Peyer's patch (tissue), 4 donors: ENCODE results near the gene ZKSCAN7. TPM values are rescaled to one million over a fixed set of nuclear protein-coding genes. Genes with fewer than 3 reads are reported as not detected.

Experiments
- DNase-seq, 3 donors: peaks; one replicate each; pipeline ENCODE4 v3.0.0-alpha.2; 2017 to 2019
- H3K27ac ChIP-seq, 4 donors: fragments of 200-600 bp; sonication (generic); one replicate each; pipeline ENCODE4 v1.5.1; 2016 to 2019
- H3K27me3 ChIP-seq, 2 donors: fragments of 200-600 bp; sonication (generic); one replicate each; pipeline ENCODE4 v1.5.1; 2019
- H3K36me3 ChIP-seq, 3 donors: fragments of 200-600 bp; sonication (generic); one replicate each; pipeline ENCODE4 v1.5.1; 2016 to 2019
- H3K4me1 ChIP-seq, 4 donors: fragments of 200-600 bp; sonication (generic); one replicate each; pipeline ENCODE4 v1.5.1; 2016 to 2019
- H3K4me3 ChIP-seq, 4 donors: fragments of 200-600 bp; sonication (generic); 1 replicate in 3 of 4; 2 replicates in 1 of 4; pipeline ENCODE4 v1.5.1; 2016 to 2019; ENCODE audit warnings: mild to moderate bottlenecking in 1 of 4
- H3K9me3 ChIP-seq, 4 donors: fragments of 200-600 bp; sonication (generic); one replicate each; pipeline ENCODE4 v1.5.1; 2016 to 2019; ENCODE audit warnings: mild to moderate bottlenecking in 1 of 4
- POLR2A ChIP-seq, 2 donors: fragments of 450-650 bp; IDR thresholded peaks; one replicate each; pipeline ENCODE4 v1.5.1; 2017; ENCODE audit warnings: antibody characterized with exemption in 2 of 2, mild to moderate bottlenecking in 2 of 2, moderate library complexity in 2 of 2
- total RNA-seq, 4 donors: library from RNA; depleted of rRNA; stranded (reverse); fragments of >200 nt; gene quantifications; one replicate each; pipeline ENCODE4 v1.1.0, GENCODE V29; 2016
- TF ChIP-seq, protein P1 (sequence below), 6 experiments: fragments of 450-650 bp in 4 of 6; fragments of 200-600 bp in 2 of 6; sonication (generic) in 1 of 6; IDR thresholded peaks; one replicate each; pipeline ENCODE4 v1.5.1; 2017 to 2019; ENCODE audit warnings: antibody characterized with exemption in 6 of 6, mild to moderate bottlenecking in 3 of 6, moderate library complexity in 1 of 6

ZKSCAN7 gene
- total RNA-seq, 4 donors from 2014 or later, result 3.2 to 5.8 (median 4.1) TPM

DNA sequence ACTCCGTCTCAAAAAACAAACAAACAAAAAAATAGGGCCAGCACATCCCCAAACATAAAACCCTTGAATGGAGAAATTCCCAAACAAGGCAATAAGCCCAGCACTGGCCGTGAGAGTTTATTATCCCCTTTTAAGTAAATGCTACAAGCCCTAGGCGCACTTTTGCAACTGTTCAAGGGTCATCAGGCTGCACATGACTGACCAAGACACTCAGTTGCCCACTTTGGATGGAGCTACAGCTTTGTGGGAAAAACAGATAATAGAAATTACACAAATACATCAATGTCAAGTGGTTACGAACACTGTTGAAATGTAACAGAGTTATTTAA, 43.8 kb upstream of the ZKSCAN7 start:
- peaks cover 0 to 21% (median 0%) of the 10 kb centered on the region in 4 donors for H3K4me1 ChIP-seq
- DNase-seq, result no peak

DNA sequence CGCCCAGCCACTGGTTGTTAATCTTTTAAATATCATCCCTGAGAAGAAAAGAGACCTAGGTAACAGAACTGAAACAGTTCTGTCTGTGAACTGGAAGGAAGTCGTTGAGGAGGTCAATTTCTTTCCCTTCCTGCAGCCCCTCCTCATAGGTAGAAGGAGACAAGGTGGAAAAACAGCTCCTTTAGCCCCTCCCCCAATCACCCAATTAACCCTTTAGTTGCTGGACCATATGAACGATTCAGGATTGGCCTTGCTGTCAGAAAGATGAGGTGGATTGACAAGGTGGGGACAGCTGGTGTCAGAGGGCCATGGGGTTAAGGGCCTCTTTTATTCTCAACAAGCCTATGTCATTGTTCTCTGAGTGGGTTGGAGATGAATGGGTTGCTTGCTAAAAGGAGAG, 41.5 kb upstream of the ZKSCAN7 start:
- H3K9me3 ChIP-seq, result no peaks in the 10 kb centered on the region
- H3K27ac ChIP-seq, result no peak overlapping the region
- H3K27me3 ChIP-seq, result no peaks in the 10 kb centered on the region
- TF ChIP-seq POLR2A (IDR thresholded peaks at IDR 0.05), result no peak
- TF ChIP-seq, protein P1, sequence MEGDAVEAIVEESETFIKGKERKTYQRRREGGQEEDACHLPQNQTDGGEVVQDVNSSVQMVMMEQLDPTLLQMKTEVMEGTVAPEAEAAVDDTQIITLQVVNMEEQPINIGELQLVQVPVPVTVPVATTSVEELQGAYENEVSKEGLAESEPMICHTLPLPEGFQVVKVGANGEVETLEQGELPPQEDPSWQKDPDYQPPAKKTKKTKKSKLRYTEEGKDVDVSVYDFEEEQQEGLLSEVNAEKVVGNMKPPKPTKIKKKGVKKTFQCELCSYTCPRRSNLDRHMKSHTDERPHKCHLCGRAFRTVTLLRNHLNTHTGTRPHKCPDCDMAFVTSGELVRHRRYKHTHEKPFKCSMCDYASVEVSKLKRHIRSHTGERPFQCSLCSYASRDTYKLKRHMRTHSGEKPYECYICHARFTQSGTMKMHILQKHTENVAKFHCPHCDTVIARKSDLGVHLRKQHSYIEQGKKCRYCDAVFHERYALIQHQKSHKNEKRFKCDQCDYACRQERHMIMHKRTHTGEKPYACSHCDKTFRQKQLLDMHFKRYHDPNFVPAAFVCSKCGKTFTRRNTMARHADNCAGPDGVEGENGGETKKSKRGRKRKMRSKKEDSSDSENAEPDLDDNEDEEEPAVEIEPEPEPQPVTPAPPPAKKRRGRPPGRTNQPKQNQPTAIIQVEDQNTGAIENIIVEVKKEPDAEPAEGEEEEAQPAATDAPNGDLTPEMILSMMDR (IDR thresholded peaks at IDR 0.05), result no peak
- H3K4me3 ChIP-seq, result no peak overlapping the region
- no peaks in the 10 kb centered on the region for H3K36me3 ChIP-seq
- DNase-seq, result no peak
- peaks cover 0 to 20% (median 0%) of the 10 kb centered on the region in 4 donors for H3K4me1 ChIP-seq

More for the DNA sequence above, 43.8 kb upstream of the ZKSCAN7 start:
- Histone ChIP-seq H3K4me3 (peak overlapping the region; percentile 86 to 98 (median 93)), H3K27me3 (no peaks in the 10 kb centered on the region), H3K9me3 (no peaks in the 10 kb centered on the region), H3K36me3 (peaks cover 0 to 8% (median 0%) of the 10 kb centered on the region in 3 donors), H3K27ac (peak overlapping the region; percentile 84 to 94 (median 90))
- TF ChIP-seq, protein P1 (IDR thresholded peaks at IDR 0.05), result no peak
- TF ChIP-seq POLR2A (IDR thresholded peaks at IDR 0.05), result no peak

DNA sequence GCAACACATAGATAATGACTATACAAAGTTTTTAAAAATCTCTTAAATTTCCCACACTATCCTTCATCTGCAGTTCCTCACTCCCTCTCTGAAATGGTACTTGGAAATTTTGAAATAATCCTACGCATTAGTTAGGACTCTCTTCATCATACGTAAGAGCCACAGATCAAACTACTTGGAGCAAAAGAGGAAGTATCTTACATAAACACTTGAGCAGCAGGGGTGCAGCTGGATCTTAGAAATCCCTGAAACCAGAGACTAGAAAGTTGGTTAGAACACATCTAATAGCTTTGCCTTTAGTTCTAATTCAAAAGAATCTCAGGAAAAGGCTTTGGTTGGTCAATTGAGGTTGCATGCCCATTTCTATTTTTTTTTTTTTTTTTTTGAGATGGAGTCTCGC, 38.8 kb upstream of the ZKSCAN7 start:
- no peaks in the 10 kb centered on the region for H3K9me3 ChIP-seq
- no peak for TF ChIP-seq POLR2A (IDR thresholded peaks at IDR 0.05)
- TF ChIP-seq, protein P1 (IDR thresholded peaks at IDR 0.05), result no peak
- no peak overlapping the region for H3K27ac ChIP-seq
- H3K36me3 ChIP-seq, result no peaks in the 10 kb centered on the region
- no peak for DNase-seq
- H3K27me3 ChIP-seq, result no peaks in the 10 kb centered on the region
- H3K4me1 ChIP-seq, result peaks cover 0 to 5% (median 0%) of the 10 kb centered on the region in 4 donors
- H3K4me3 ChIP-seq, result no peak overlapping the region

DNA sequence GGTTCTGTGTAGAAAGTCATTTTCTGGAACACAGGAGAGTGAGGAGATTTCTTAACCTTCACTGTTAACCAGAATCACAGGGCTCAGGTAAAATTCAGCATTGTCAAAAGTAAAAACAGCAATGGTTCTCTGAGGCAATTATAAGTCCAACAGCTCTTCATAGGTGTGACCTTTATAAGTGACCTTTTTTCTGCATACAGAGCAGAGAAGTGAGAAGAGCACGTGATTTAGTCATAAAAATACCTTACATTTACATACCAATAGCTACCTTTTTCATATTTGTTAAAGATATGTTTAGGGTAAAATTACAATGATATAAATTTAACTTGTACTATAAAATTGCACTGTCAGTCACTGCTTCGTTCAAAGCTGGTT, 36.2 kb upstream of the ZKSCAN7 start:
- Histone ChIP-seq H3K9me3 (no peaks in the 10 kb centered on the region), H3K27me3 (no peaks in the 10 kb centered on the region), H3K27ac (no peak overlapping the region), H3K4me1 (no peaks in the 10 kb centered on the region), H3K36me3 (no peaks in the 10 kb centered on the region), H3K4me3 (no peak overlapping the region)
- no peak for TF ChIP-seq POLR2A (IDR thresholded peaks at IDR 0.05)
- TF ChIP-seq, protein P1 (IDR thresholded peaks at IDR 0.05), result no peak
- no peak for DNase-seq

DNA sequence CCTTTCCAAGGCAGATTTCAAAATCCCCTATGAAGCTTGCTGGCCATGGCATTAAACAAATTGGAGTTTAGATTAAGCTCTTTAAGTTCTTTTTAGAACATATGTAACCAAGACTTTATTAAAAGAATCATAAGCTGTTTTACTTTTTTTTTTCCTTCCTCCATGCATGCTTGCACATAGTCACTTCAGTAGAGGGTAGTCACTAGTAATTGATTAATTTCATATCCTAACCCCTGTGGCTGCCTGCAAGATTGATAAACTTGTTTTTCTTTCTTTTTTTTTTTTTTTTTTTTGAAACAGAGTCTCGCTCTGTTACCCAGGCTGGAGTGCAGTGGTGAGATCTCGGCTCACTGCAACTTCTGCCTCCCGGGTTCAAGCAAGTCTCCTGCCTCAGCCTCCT, 33.3 kb upstream of the ZKSCAN7 start:
- no peak for TF ChIP-seq POLR2A (IDR thresholded peaks at IDR 0.05)
- TF ChIP-seq, protein P1 (IDR thresholded peaks at IDR 0.05), result no peak
- no peaks in the 10 kb centered on the region for H3K9me3 ChIP-seq
- no peaks in the 10 kb centered on the region for H3K4me1 ChIP-seq
- no peak overlapping the region for H3K4me3 ChIP-seq
- no peaks in the 10 kb centered on the region for H3K27me3 ChIP-seq
- H3K27ac ChIP-seq, result no peak overlapping the region
- no peaks in the 10 kb centered on the region for H3K36me3 ChIP-seq
- DNase-seq, result no peak

DNA sequence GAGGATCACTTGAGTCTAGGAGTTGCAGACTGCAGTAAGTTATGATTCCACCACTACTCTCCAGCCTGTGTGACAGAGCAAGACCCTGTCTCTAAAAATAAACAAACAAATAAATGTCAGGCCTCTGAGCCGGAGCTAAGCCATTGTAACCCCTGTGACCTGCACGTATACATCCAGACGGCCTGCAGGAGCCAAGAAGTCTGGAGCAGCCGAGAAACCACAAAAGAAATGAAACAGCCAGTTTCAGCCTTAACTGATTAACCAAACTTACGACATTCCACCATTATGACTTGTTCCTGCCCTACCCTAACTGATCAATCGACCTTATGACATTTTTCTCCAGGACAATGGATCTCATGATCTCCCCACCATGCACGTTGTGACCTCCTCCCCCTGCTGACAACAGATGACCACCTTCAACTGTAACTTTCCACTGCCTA, 32.5 kb upstream of the ZKSCAN7 start:
- Histone ChIP-seq H3K4me3 (no peak overlapping the region), H3K4me1 (no peaks in the 10 kb centered on the region), H3K27me3 (no peaks in the 10 kb centered on the region), H3K36me3 (no peaks in the 10 kb centered on the region), H3K27ac (no peak overlapping the region), H3K9me3 (no peaks in the 10 kb centered on the region)
- no peak for DNase-seq
- TF ChIP-seq POLR2A (IDR thresholded peaks at IDR 0.05), result no peak
- TF ChIP-seq, protein P1 (IDR thresholded peaks at IDR 0.05), result no peak
